Esophagus muscularis mucosa (tissue), 2 donors: ENCODE data around the gene OPN4.

Experiments
- POLR2A ChIP-seq: fragments of 450-650 bp; IDR thresholded peaks from one replicate; pipeline ENCODE4 v1.6.1; 2017; ENCODE audit warnings: antibody characterized with exemption, moderate library complexity, mild to moderate bottlenecking, low read depth
- POLR2AphosphoS5 ChIP-seq, 2 donors: sonication (generic); formaldehyde crosslinking; IDR thresholded peaks; one replicate each; pipeline ENCODE4 v1.6.1; 2017; ENCODE audit warnings: antibody characterized with exemption in 2 of 2

DNA sequence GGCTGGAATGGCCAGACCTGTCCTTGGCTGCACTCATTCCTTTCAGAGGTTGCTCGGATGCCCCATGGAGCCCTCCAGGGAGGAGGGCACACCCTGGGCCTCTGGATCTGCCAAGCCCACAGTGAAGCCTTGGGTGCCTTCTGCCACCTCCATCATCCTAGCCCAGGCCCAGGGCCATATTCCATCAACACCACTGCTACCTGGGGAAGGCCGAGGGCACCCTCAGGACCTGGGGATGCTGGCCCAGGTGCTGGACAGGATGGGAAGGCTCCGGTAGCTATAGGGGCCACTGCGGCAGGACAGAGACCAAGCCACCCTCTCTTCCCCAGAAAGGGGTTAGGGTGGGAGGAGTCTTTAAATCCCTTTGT, 810 bp downstream of the OPN4 start:
- TF ChIP-seq POLR2A (no peak), POLR2AphosphoS5 (IDR thresholded peaks at IDR 0.05) (no peak)
